HCT116 (cell line): ENCODE results near the gene PRKD2. TPM values are rescaled to one million over a fixed set of nuclear protein-coding genes. Genes with fewer than 3 reads are reported as not detected.

Source experiments
- ATAC-seq: fragments of 200-7000 bp; cut with Tn5 transposase; 2 replicates; pipeline ENCODE4 v1.9.1; 2020; ENCODE audit warnings: mild to moderate bottlenecking, moderate library complexity
- BruUV-seq: library from RNA; stranded (reverse); fragments of 400-500 nt; replicated peaks from 2 replicates; lab custom pipeline; 2021; lab: Mats Ljungman, UMichigan
- CTCF ChIA-PET: fragments of 300-600 bp; sonication (Branson Sonifier 250); formaldehyde crosslinking; loops from one replicate; lab custom pipeline; 2021; ENCODE audit warnings: antibody characterized with exemption; lab: Charles Lee
- POLR2A ChIA-PET: fragments of 300-600, 350-600 bp; sonication (Branson Sonifier 250); formaldehyde crosslinking; loops from one replicate; lab custom pipeline; 2021; ENCODE audit warnings: antibody characterized with exemption; lab: Charles Lee
- RAD21 ChIA-PET, 2 experiments: fragments of 300-600 bp; sonication (Branson Sonifier 250); formaldehyde crosslinking; loops; one replicate each; lab custom pipeline; 2023; ENCODE audit warnings: low total read pairs in 2 of 2; ENCODE audit not compliant: uncharacterized antibody in 2 of 2, unreplicated experiment in 2 of 2, low non-redundant PET in 1 of 2; lab: Charles Lee
- DNase-seq: peaks from one replicate; pipeline ENCODE4 v3.0.0-alpha.2; 2010; ENCODE audit warnings: low read depth, low spot score
- H2AFZ ChIP-seq: fragments of 200-600 bp; shearing (Covaris generic), sonication (generic); 2 replicates; pipeline ENCODE4 v1.6.1; 2017; ENCODE audit warnings: low read depth, mixed run types, mixed read lengths, antibody characterized with exemption, low read length; ENCODE audit not compliant: poor library complexity, severe bottlenecking
- H3K27ac ChIP-seq: 2 replicates; pipeline ENCODE4 v1.5.1; 2012; ENCODE audit warnings: low read depth, low read length
- H3K27me3 ChIP-seq: fragments of 200-600 bp; sonication (generic); 2 replicates; pipeline ENCODE4 v1.6.1; 2016; ENCODE audit warnings: mixed run types, low read length, mixed read lengths; ENCODE audit not compliant: insufficient read depth
- H3K36me3 ChIP-seq, 2 experiments: fragments of 200-500 bp in 1 of 2; fragments of 200-600 bp in 1 of 2; sonication (Bioruptor generic) in 1 of 2; sonication (generic) in 1 of 2; 2 replicates each; pipeline versions ENCODE4 v1.5.1 to v1.6.1; 2014 to 2016; ENCODE audit warnings: low read length in 2 of 2, inconsistent platforms in 1 of 2, mixed read lengths in 1 of 2, mixed run types in 1 of 2; ENCODE audit not compliant: insufficient read depth in 2 of 2, control insufficient read depth in 1 of 2
- H3K4me1 ChIP-seq, 2 experiments: fragments of 200-600 bp in 1 of 2; sonication (generic) in 1 of 2; 2 replicates each; pipeline versions ENCODE4 v1.5.1 to v1.6.1; 2012 to 2017; ENCODE audit warnings: low read length in 2 of 2, inconsistent platforms in 1 of 2, mild to moderate bottlenecking in 1 of 2, mixed read lengths in 1 of 2, mixed run types in 1 of 2, moderate library complexity in 1 of 2; ENCODE audit not compliant: insufficient read depth in 2 of 2, control insufficient read depth in 1 of 2
- H3K4me2 ChIP-seq: fragments of 200-600 bp; sonication (generic); 2 replicates; pipeline ENCODE4 v1.6.1; 2017; ENCODE audit warnings: mixed run types, low read length, mixed read lengths
- H3K4me3 ChIP-seq, 2 experiments: fragments of 200-600 bp in 1 of 2; sonication (generic) in 1 of 2; replicated peaks in 1 of 2; 2 replicates each; pipeline ENCODE4 v1.5.1; 2011 to 2016; ENCODE audit warnings: low read length in 2 of 2, control low read depth in 1 of 2, low read depth in 1 of 2, mild to moderate bottlenecking in 1 of 2, mixed read lengths in 1 of 2, mixed run types in 1 of 2
- H3K79me2 ChIP-seq: fragments of 200-600 bp; sonication (generic); 2 replicates; pipeline ENCODE4 v1.6.1; 2017; ENCODE audit warnings: mild to moderate bottlenecking, mixed run types, low read length, moderate library complexity, mixed read lengths; ENCODE audit not compliant: insufficient read depth
- H3K9ac ChIP-seq: fragments of 200-600 bp; sonication (generic); 2 replicates; pipeline ENCODE4 v1.6.1; 2016; ENCODE audit warnings: low read length, mixed read lengths
- H3K9me2 ChIP-seq: fragments of 200-600 bp; sonication (generic), shearing (Covaris generic); 2 replicates; pipeline ENCODE4 v1.6.1; 2017; ENCODE audit warnings: mixed run types, mild to moderate bottlenecking, moderate library complexity; ENCODE audit not compliant: insufficient read depth
- H3K9me3 ChIP-seq, 2 experiments: fragments of 200-500 bp in 1 of 2; fragments of 200-600 bp in 1 of 2; sonication (Bioruptor generic) in 1 of 2; sonication (generic) in 1 of 2; 2 replicates each; pipeline ENCODE4 v1.6.1; 2014 to 2017; ENCODE audit warnings: low read length in 2 of 2, mixed read lengths in 2 of 2, inconsistent platforms in 1 of 2, low read depth in 1 of 2, mild to moderate bottlenecking in 1 of 2, mixed run types in 1 of 2, moderate library complexity in 1 of 2; ENCODE audit not compliant: control insufficient read depth in 1 of 2, insufficient read depth in 1 of 2
- H4K20me1 ChIP-seq: fragments of 200-600 bp; sonication (generic), shearing (Covaris generic); 2 replicates; pipeline ENCODE4 v1.6.1; 2017; ENCODE audit warnings: mixed run types, mild to moderate bottlenecking, moderate library complexity; ENCODE audit not compliant: insufficient read depth
- ATF3 ChIP-seq: IDR thresholded peaks from 2 replicates; pipeline ENCODE4 v1.6.1; 2012
- CBX3 ChIP-seq: IDR thresholded peaks from 2 replicates; pipeline ENCODE4 v1.6.1; 2012; ENCODE audit warnings: low read depth
- CEBPB ChIP-seq: IDR thresholded peaks from 2 replicates; pipeline ENCODE4 v1.6.1; 2012; ENCODE audit warnings: low read depth
- CTCF ChIP-seq, 3 experiments: fragments of 200-600 bp in 1 of 3; sonication (generic) in 1 of 3; IDR thresholded peaks in 2 of 3; conservative IDR thresholded peaks in 1 of 3; 2 replicates each; pipeline ENCODE4 v1.5.1; 2012 to 2017; ENCODE audit warnings: low read depth in 2 of 3, low read length in 2 of 3, antibody characterized with exemption in 1 of 3, borderline replicate concordance in 1 of 3, control low read depth in 1 of 3, mild to moderate bottlenecking in 1 of 3, mixed read lengths in 1 of 3, mixed run types in 1 of 3, moderate library complexity in 1 of 3; ENCODE audit not compliant: insufficient read depth in 1 of 3
- ELF1 ChIP-seq: IDR thresholded peaks from 2 replicates; pipeline ENCODE4 v1.6.1; 2012; ENCODE audit warnings: low read depth, borderline replicate concordance
- FOSL1 ChIP-seq: IDR thresholded peaks from 2 replicates; pipeline ENCODE4 v1.6.1; 2012; ENCODE audit warnings: low read depth
- JUND ChIP-seq: IDR thresholded peaks from 2 replicates; pipeline ENCODE4 v1.6.1; 2012
- POLR2A ChIP-seq: IDR thresholded peaks from 2 replicates; pipeline ENCODE4 v1.7.0; 2011; ENCODE audit warnings: borderline replicate concordance; ENCODE audit not compliant: insufficient read depth, insufficient read length; ENCODE audit errors: extremely low read depth
- POLR2AphosphoS5 ChIP-seq: IDR thresholded peaks from 2 replicates; pipeline ENCODE4 v1.6.1; 2011; ENCODE audit warnings: mild to moderate bottlenecking, low read depth, low read length, moderate library complexity
- RAD21 ChIP-seq: IDR thresholded peaks from 2 replicates; pipeline ENCODE4 v1.6.1; 2012; ENCODE audit warnings: low read depth, mild to moderate bottlenecking
- SRF ChIP-seq: IDR thresholded peaks from 2 replicates; pipeline ENCODE4 v1.6.1; 2012; ENCODE audit warnings: low read depth
- TCF7L2 ChIP-seq: IDR thresholded peaks from 2 replicates; pipeline ENCODE4 v1.7.0; 2011; ENCODE audit warnings: borderline replicate concordance, inconsistent platforms; ENCODE audit not compliant: insufficient read depth, insufficient read length; ENCODE audit errors: extremely low read depth
- YY1 ChIP-seq: IDR thresholded peaks from 2 replicates; pipeline ENCODE4 v1.6.1; 2011; ENCODE audit warnings: low read length, low read depth, moderate library complexity, mild to moderate bottlenecking; ENCODE audit not compliant: insufficient replicate concordance; ENCODE audit errors: extremely low read depth
- ZBTB33 ChIP-seq: IDR thresholded peaks from 2 replicates; pipeline ENCODE4 v1.6.1; 2011; ENCODE audit warnings: mild to moderate bottlenecking, low read length, moderate library complexity; ENCODE audit not compliant: insufficient replicate concordance; ENCODE audit errors: extremely low read depth
- ZFX ChIP-seq: fragments of 450-650 bp; IDR thresholded peaks from 2 replicates; pipeline ENCODE4 v1.6.1; 2017
- ZNF274 ChIP-seq: fragments of 200-500 bp; sonication (Bioruptor generic); IDR thresholded peaks from 2 replicates; pipeline ENCODE4 v1.6.1; 2014; ENCODE audit warnings: mild to moderate bottlenecking, low read depth, low read length, inconsistent platforms
- intact Hi-C: fragments of 100-400 bp; cut with micrococcal nuclease; formaldehyde crosslinking; loops from 2 replicates; pipeline ENCODE4 v1.10.0; 2022
- total RNA-seq: library from RNA; stranded (reverse); gene quantifications from one replicate; pipeline ENCODE4 v1.2.1, GENCODE V29; 2021; ENCODE audit not compliant: unreplicated experiment
- TF ChIP-seq, protein P1 (sequence below): IDR thresholded peaks from 2 replicates; pipeline ENCODE4 v1.6.1; 2012; ENCODE audit warnings: low read depth

The PRKD2 gene
- total RNA-seq, 1 experiment from 2014 or later, result 73.5 TPM

DNA sequence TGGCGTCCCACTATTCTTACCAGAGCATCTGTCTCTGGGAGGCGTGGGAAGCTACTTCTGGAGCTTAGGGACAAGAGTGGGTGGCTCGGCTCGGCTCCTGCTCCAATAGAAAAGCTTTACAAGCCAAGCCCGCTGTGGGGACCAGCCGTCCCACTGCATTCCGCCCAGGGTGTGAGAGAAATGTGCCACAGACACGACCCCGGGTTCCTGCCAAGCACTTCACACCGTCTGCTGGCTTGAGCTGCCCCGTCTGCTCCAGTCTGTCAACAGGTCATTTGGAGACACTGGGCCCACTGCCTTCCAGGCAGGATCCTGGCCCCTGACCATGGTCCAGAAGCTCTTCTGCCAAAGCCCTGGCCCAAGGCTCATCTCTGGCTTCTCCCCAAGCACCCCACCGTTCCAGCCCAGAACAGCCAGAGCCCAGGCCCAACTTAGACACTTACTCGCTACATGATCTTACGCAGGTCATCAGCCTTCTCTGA lies 22.4 kb upstream of the PRKD2 start (continued):
- TF ChIP-seq, protein P1, sequence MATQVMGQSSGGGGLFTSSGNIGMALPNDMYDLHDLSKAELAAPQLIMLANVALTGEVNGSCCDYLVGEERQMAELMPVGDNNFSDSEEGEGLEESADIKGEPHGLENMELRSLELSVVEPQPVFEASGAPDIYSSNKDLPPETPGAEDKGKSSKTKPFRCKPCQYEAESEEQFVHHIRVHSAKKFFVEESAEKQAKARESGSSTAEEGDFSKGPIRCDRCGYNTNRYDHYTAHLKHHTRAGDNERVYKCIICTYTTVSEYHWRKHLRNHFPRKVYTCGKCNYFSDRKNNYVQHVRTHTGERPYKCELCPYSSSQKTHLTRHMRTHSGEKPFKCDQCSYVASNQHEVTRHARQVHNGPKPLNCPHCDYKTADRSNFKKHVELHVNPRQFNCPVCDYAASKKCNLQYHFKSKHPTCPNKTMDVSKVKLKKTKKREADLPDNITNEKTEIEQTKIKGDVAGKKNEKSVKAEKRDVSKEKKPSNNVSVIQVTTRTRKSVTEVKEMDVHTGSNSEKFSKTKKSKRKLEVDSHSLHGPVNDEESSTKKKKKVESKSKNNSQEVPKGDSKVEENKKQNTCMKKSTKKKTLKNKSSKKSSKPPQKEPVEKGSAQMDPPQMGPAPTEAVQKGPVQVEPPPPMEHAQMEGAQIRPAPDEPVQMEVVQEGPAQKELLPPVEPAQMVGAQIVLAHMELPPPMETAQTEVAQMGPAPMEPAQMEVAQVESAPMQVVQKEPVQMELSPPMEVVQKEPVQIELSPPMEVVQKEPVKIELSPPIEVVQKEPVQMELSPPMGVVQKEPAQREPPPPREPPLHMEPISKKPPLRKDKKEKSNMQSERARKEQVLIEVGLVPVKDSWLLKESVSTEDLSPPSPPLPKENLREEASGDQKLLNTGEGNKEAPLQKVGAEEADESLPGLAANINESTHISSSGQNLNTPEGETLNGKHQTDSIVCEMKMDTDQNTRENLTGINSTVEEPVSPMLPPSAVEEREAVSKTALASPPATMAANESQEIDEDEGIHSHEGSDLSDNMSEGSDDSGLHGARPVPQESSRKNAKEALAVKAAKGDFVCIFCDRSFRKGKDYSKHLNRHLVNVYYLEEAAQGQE, result no peak
- TF ChIP-seq ELF1, result no peak
- no peak for TF ChIP-seq ZNF274
- no peak for TF ChIP-seq CBX3
- no peak for TF ChIP-seq RAD21
- no peak for TF ChIP-seq JUND
- TF ChIP-seq TCF7L2, result no peak
- no peak for TF ChIP-seq ZFX
- no peak for TF ChIP-seq POLR2AphosphoS5
- no peak for TF ChIP-seq ATF3

- Histone ChIP-seq H3K9ac (no peak overlapping the region), H3K27me3 (no peaks in the 10 kb centered on the region), H4K20me1 (peaks cover 23% of the 10 kb centered on the region; the same call in 1 of the 2 replicates), H3K9me3 (no peaks in the 10 kb centered on the region), H2AFZ (no peak overlapping the region), H3K4me2 (no peak overlapping the region), H3K4me1 (no peaks in the 10 kb centered on the region), H3K79me2 (peaks cover 93% of the 10 kb centered on the region), H3K27ac (no peak overlapping the region), H3K9me2 (no peaks in the 10 kb centered on the region), H3K4me3 (no peak overlapping the region), H3K36me3 (peaks cover 34 to 45% of the 10 kb centered on the region in 2 experiments)
- no TSS peak for BruUV-seq
- CTCF ChIA-PET, result interaction anchor here (1.1 kb wide), 1 partner anchor 103 kb away, joined by 3 read pairs; no protein-coding TSS in a partner anchor
- DNase-seq (no peak), ATAC-seq (no peak)
- intact Hi-C loops, result no loop called here
- POLR2A ChIA-PET, result interaction anchor here (0.5 kb wide), 1 partner anchor 85 kb away, joined by 3 read pairs; no protein-coding TSS in a partner anchor
- RAD21 ChIA-PET, result no interaction called here
- TF ChIP-seq FOSL1, result no peak
- TF ChIP-seq RAD21, result no peak
- no peak for TF ChIP-seq YY1
- no peak for TF ChIP-seq TCF7L2
- TF ChIP-seq POLR2A, result no peak
- TF ChIP-seq ELF1, result no peak
- TF ChIP-seq ZFX, result no peak
- TF ChIP-seq SRF, result no peak
- TF ChIP-seq ZBTB33, result no peak
- TF ChIP-seq CBX3, result no peak
- no peak for TF ChIP-seq CEBPB
- TF ChIP-seq CTCF (IDR thresholded peaks at IDR 0.05 in 2 of 3, conservative IDR thresholded peaks at IDR 0.05 in 1 of 3; ENCODE audit: borderline replicate concordance in 1 of 3, insufficient read depth in 1 of 3, low read depth in 2 of 3, low read length in 2 of 3), result no peak
Measured at GRCh38 chr19:46737761-46738171, 20.9 kb upstream of the PRKD2 start.
